HEK293T (cell line): ENCODE results near the gene NTNG2.

ENCODE experiments used
- CTCF ChIA-PET: fragments of 350-600 bp; formaldehyde crosslinking; extraction: SDS; loops from one replicate; lab custom pipeline; 2021; ENCODE audit warnings: antibody characterized with exemption, inconsistent platforms; lab: Yijun Ruan, JAX
- POLR2A ChIA-PET: fragments of 350-600 bp; formaldehyde crosslinking; extraction: SDS; loops from one replicate; lab custom pipeline; 2020; ENCODE audit warnings: antibody characterized with exemption, inconsistent platforms; lab: Yijun Ruan, JAX
- DNase-seq: peaks from one replicate; pipeline ENCODE4 v3.0.0; 2012; ENCODE audit warnings: mixed read lengths; ENCODE audit errors: extremely low spot score
- ARNT ChIP-seq: fragments of 450-650 bp; IDR thresholded peaks from 2 replicates; pipeline ENCODE4 v1.6.1; 2017; ENCODE audit warnings: mild to moderate bottlenecking
- BHLHE40 ChIP-seq: fragments of 450-650 bp; IDR thresholded peaks from 2 replicates; pipeline ENCODE4 v1.6.1; 2016; ENCODE audit warnings: mild to moderate bottlenecking, moderate library complexity, borderline replicate concordance
- CTBP1 ChIP-seq: fragments of 450-650 bp; IDR thresholded peaks from 2 replicates; pipeline ENCODE4 v1.6.1; 2016; ENCODE audit warnings: borderline replicate concordance
- ELF4 ChIP-seq: fragments of 450-650 bp; IDR thresholded peaks from 2 replicates; pipeline ENCODE4 v1.6.1; 2017; ENCODE audit warnings: antibody characterized with exemption
- FOXA1 ChIP-seq: fragments of 450-650 bp; IDR thresholded peaks from 2 replicates; pipeline ENCODE4 v1.6.1; 2016; ENCODE audit warnings: mild to moderate bottlenecking
- FOXK2 ChIP-seq: fragments of 450-650 bp; IDR thresholded peaks from 2 replicates; pipeline ENCODE4 v1.6.1; 2016; ENCODE audit warnings: mild to moderate bottlenecking
- FOXM1 ChIP-seq: fragments of 450-650 bp; IDR thresholded peaks from 2 replicates; pipeline ENCODE4 v1.6.1; 2017; ENCODE audit warnings: mild to moderate bottlenecking, borderline replicate concordance
- HDGF ChIP-seq: fragments of 450-650 bp; IDR thresholded peaks from 2 replicates; pipeline ENCODE4 v1.6.1; 2017; ENCODE audit warnings: antibody characterized with exemption, borderline replicate concordance
- L3MBTL2 ChIP-seq: fragments of 450-650 bp; conservative IDR thresholded peaks from 2 replicates; pipeline ENCODE4 v1.6.1; 2016; ENCODE audit warnings: mild to moderate bottlenecking
- LEF1 ChIP-seq: fragments of 450-650 bp; IDR thresholded peaks from 2 replicates; pipeline ENCODE4 v1.6.1; 2017; ENCODE audit warnings: mild to moderate bottlenecking, borderline replicate concordance
- NFRKB ChIP-seq: fragments of 450-650 bp; IDR thresholded peaks from 2 replicates; pipeline ENCODE4 v1.6.1; 2016; ENCODE audit warnings: mild to moderate bottlenecking, moderate library complexity
- PKNOX1 ChIP-seq: fragments of 450-650 bp; IDR thresholded peaks from 2 replicates; pipeline ENCODE4 v1.6.1; 2016
- SP1 ChIP-seq: fragments of 450-650 bp; IDR thresholded peaks from 2 replicates; pipeline ENCODE4 v1.6.1; 2017
- SUZ12 ChIP-seq: fragments of 450-650 bp; IDR thresholded peaks from 2 replicates; pipeline ENCODE4 v1.6.1; 2016; ENCODE audit warnings: mild to moderate bottlenecking
- TARDBP ChIP-seq: fragments of 450-650 bp; IDR thresholded peaks from 2 replicates; pipeline ENCODE4 v1.6.1; 2016
- ZNF384 ChIP-seq: fragments of 450-650 bp; IDR thresholded peaks from 2 replicates; pipeline ENCODE4 v1.6.1; 2016

NTNG2 gene

GRCh38 chr9:132183715-132184114 lies 21.9 kb downstream of the NTNG2 start:
- ChIA-PET POLR2A (no interaction called here), CTCF (interaction anchor here (1.9 kb wide), 1 partner anchor 55 kb away, joined by 4 read pairs; no protein-coding TSS in a partner anchor)
- DNase-seq = no peak

GRCh38 chr9:132184124-132184523 lies 22.3 kb downstream of the NTNG2 start:
- TF ChIP-seq HDGF (no peak), LEF1 (no peak), CTBP1 (no peak), BHLHE40 (no peak), ZNF384 (no peak), SP1 (no peak), L3MBTL2 (no peak), PKNOX1 (no peak), ARNT (no peak), SUZ12 (no peak), TARDBP (no peak), FOXK2 (no peak), NFRKB (no peak), FOXM1 (no peak)
- no peak for DNase-seq
- ChIA-PET CTCF (interaction anchor here (1.9 to 2.5 kb wide), 3 partner anchors 15 to 55 kb away, joined by 4 to 11 read pairs (median 9); no protein-coding TSS in a partner anchor), POLR2A (interaction anchor here (0.6 to 1.2 kb wide), 2 partner anchors 29 to 54 kb away, joined by 3 to 4 read pairs; no protein-coding TSS in a partner anchor)

More at GRCh38 chr9:132183715-132184114, 21.9 kb downstream of the NTNG2 start:
- TF ChIP-seq SP1 (no peak), PKNOX1 (no peak), CTBP1 (no peak), NFRKB (no peak)

- DNase-seq = no peak
- no peak for TF ChIP-seq ZNF384
- no peak for TF ChIP-seq SUZ12
- TF ChIP-seq BHLHE40 = no peak
- no peak for TF ChIP-seq NFRKB
- no peak for TF ChIP-seq HDGF
- no peak for TF ChIP-seq ELF4
- TF ChIP-seq L3MBTL2 = no peak
- no peak for TF ChIP-seq PKNOX1
- TF ChIP-seq TARDBP = no peak
- TF ChIP-seq FOXK2 = no peak
- TF ChIP-seq FOXM1 = no peak
- POLR2A ChIA-PET = interaction anchor here (1.2 kb wide), 1 partner anchor 53 kb away, joined by 4 read pairs; no protein-coding TSS in a partner anchor
- CTCF ChIA-PET = interaction anchor here (1.4 to 2.5 kb wide), 3 partner anchors 16 to 51 kb away, joined by 7 to 11 read pairs (median 9); no protein-coding TSS in a partner anchor
Observed at GRCh38 chr9:132185073-132186009, 23.5 kb downstream of the NTNG2 start.

GRCh38 chr9:132187121-132187620 lies 25.3 kb downstream of the NTNG2 start:
- no peak for DNase-seq
- CTCF ChIA-PET = no interaction called here
- TF ChIP-seq LEF1 = no peak
- no peak for TF ChIP-seq ZNF384
- TF ChIP-seq BHLHE40 = no peak
- no peak for TF ChIP-seq FOXA1
- no peak for TF ChIP-seq FOXM1
- POLR2A ChIA-PET = no interaction called here

- POLR2A ChIA-PET = no interaction called here
- TF ChIP-seq FOXK2 (no peak), FOXA1 (no peak), TARDBP (no peak), ZNF384 (no peak), FOXM1 (no peak), L3MBTL2 (no peak), LEF1 (no peak), ELF4 (no peak), ARNT (no peak), SP1 (no peak)
- CTCF ChIA-PET = no interaction called here
- no peak for DNase-seq
Observed at GRCh38 chr9:132190966-132191365, 29.1 kb downstream of the NTNG2 start.

GRCh38 chr9:132192728-132193127 lies 30.9 kb downstream of the NTNG2 start:
- ChIA-PET CTCF (no interaction called here), POLR2A (no interaction called here)
- TF ChIP-seq ELF4 = no peak
- no peak for TF ChIP-seq ZNF384
- TF ChIP-seq FOXK2 = no peak
- no peak for TF ChIP-seq FOXM1
- TF ChIP-seq BHLHE40 = no peak
- TF ChIP-seq TARDBP = no peak
- TF ChIP-seq PKNOX1 = no peak
- no peak for TF ChIP-seq HDGF
- TF ChIP-seq LEF1 = no peak
- TF ChIP-seq CTBP1 = no peak
- no peak for TF ChIP-seq NFRKB
- no peak for DNase-seq
